ENCODE data around the gene ZMAT5.

DNA sequence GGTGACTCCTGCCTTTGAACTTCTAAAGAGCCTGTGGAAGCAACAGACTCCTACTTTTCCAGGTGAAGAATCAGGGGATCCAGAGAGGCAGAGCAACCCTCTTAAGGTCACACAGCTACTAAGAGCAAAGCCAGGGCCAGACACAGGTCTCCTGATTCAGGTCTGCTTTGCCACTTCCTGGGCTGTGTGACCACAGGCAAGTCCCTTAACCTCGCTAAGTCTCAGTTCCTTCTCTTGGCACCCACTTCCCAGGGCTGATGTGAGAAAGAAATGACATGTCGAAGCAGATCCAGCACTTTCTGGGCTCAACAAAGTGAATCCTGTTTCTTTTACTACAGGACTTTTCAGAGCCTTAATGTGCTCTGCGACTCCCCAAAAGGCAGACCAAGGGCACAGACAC lies 30.5 kb upstream of the ZMAT5 start:
- TF ChIP-seq, protein P1, sequence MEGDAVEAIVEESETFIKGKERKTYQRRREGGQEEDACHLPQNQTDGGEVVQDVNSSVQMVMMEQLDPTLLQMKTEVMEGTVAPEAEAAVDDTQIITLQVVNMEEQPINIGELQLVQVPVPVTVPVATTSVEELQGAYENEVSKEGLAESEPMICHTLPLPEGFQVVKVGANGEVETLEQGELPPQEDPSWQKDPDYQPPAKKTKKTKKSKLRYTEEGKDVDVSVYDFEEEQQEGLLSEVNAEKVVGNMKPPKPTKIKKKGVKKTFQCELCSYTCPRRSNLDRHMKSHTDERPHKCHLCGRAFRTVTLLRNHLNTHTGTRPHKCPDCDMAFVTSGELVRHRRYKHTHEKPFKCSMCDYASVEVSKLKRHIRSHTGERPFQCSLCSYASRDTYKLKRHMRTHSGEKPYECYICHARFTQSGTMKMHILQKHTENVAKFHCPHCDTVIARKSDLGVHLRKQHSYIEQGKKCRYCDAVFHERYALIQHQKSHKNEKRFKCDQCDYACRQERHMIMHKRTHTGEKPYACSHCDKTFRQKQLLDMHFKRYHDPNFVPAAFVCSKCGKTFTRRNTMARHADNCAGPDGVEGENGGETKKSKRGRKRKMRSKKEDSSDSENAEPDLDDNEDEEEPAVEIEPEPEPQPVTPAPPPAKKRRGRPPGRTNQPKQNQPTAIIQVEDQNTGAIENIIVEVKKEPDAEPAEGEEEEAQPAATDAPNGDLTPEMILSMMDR (IDR thresholded peaks at IDR 0.05; ENCODE audit: insufficient read depth, low read depth, low read length), result no peak
- no peak for TF ChIP-seq EZH2 (IDR thresholded peaks at IDR 0.05; ENCODE audit: insufficient read depth, low read length)

Measured in astrocyte (in vitro differentiated cells and primary cell).